H54 (cell line): Measurements from ENCODE around the gene REXO5.
A peak's percentile ranks its signal among the peaks of the same experiment; 100 is the strongest.

Experiments
- DNase-seq: peaks from one replicate; pipeline ENCODE4 v3.0.0; 2011; ENCODE audit warnings: low spot score, mixed read lengths; ENCODE audit not compliant: insufficient read length
- FAIRE-seq: peaks from 3 replicates; lab custom pipeline; 2011; peaks lifted over from hg19 to GRCh38; lab: Jason Lieb, UNC
- POLR2A ChIP-seq: IDR thresholded peaks from 2 replicates; pipeline ENCODE4 v1.6.1; 2011; ENCODE audit warnings: low read depth, mild to moderate bottlenecking, low read length

REXO5 gene

GRCh38 chr16:20880867-20881502, 74.7 kb downstream of the REXO5 start:
- no peak for TF ChIP-seq POLR2A
- no peak for DNase-seq
- no peak for FAIRE-seq

GRCh38 chr16:20881503-20881878, 75.2 kb downstream of the REXO5 start:
- FAIRE-seq (no peak), DNase-seq (no peak)
- no peak for TF ChIP-seq POLR2A

- FAIRE-seq (no peak), DNase-seq (no peak)
- no peak for TF ChIP-seq POLR2A
Measured at GRCh38 chr16:20883554-20884239, 77.4 kb downstream of the REXO5 start.

GRCh38 chr16:20884240-20884556, 77.9 kb downstream of the REXO5 start:
- FAIRE-seq, result peak; percentile 84
- DNase-seq, result no peak

GRCh38 chr16:20886320-20886719, 80.0 kb downstream of the REXO5 start:
- DNase-seq, result no peak
- no peak for TF ChIP-seq POLR2A
- no peak for FAIRE-seq

More at GRCh38 chr16:20884240-20884556, 77.9 kb downstream of the REXO5 start:
- no peak for TF ChIP-seq POLR2A

GRCh38 chr16:20887207-20887606, 80.9 kb downstream of the REXO5 start:
- no peak for TF ChIP-seq POLR2A
- DNase-seq (no peak), FAIRE-seq (no peak)

- FAIRE-seq, result no peak
Measured at GRCh38 chr16:20889625-20890275, 83.4 kb downstream of the REXO5 start.

GRCh38 chr16:20894388-20894787, 88.1 kb downstream of the REXO5 start:
- no peak for TF ChIP-seq POLR2A
- FAIRE-seq (no peak), DNase-seq (no peak)

More at GRCh38 chr16:20889625-20890275, 83.4 kb downstream of the REXO5 start:
- no peak for TF ChIP-seq POLR2A
- DNase-seq, result no peak

GRCh38 chr16:20897253-20897897, 91.0 kb downstream of the REXO5 start:
- peak; percentile 45 for FAIRE-seq
- no peak for TF ChIP-seq POLR2A
- no peak for DNase-seq

GRCh38 chr16:20897922-20898321, 91.6 kb downstream of the REXO5 start:
- FAIRE-seq, result no peak
- no peak for DNase-seq
- TF ChIP-seq POLR2A, result no peak

- DNase-seq, result no peak
- TF ChIP-seq POLR2A, result no peak
- no peak for FAIRE-seq
Measured at GRCh38 chr16:20899071-20899470, 92.7 kb downstream of the REXO5 start.
